GM15510 (cell line): Measurements from ENCODE around the gene IST1.

ENCODE experiments used
- POLR2A ChIP-seq: IDR thresholded peaks from 3 replicates; pipeline ENCODE4 v1.6.1; 2011; ENCODE audit warnings: borderline replicate concordance; ENCODE audit not compliant: insufficient read length; ENCODE audit errors: extremely low read depth

IST1 gene

DNA sequence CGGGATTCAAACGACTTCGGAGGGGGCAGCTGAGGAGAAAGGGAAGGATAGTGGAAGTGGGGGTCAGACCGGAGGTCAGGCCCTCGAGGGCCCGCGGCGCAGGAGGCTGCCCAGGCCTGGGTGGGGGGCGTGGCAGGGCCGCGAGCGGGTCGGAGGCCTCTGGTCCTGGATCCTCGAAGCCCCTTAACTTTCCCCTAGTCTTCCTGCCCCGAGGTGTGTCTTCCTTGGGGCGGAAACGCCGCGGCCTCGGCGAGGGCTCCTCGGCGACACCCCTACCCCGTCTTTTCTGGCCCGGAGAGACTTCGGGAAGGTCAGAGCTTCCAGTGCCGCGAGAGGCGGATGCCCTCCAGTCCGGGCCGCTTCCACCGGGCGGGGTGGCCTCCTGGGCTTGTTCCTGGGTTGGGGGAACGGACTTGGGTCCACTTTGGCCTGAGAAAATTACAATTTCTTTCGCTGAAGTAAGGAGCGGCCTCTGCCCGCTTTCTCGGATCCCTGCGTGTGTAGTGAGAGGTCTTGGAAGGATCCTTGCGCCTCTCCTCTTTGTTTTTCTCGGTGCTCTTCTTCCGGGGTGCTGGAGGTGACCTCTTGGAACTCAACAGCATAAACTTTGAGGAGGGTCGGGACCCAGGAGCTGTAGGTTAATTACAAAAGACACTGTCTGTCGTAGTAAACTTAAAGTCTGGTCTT lies 491 bp downstream of the IST1 start:
- TF ChIP-seq POLR2A, result no peak

DNA sequence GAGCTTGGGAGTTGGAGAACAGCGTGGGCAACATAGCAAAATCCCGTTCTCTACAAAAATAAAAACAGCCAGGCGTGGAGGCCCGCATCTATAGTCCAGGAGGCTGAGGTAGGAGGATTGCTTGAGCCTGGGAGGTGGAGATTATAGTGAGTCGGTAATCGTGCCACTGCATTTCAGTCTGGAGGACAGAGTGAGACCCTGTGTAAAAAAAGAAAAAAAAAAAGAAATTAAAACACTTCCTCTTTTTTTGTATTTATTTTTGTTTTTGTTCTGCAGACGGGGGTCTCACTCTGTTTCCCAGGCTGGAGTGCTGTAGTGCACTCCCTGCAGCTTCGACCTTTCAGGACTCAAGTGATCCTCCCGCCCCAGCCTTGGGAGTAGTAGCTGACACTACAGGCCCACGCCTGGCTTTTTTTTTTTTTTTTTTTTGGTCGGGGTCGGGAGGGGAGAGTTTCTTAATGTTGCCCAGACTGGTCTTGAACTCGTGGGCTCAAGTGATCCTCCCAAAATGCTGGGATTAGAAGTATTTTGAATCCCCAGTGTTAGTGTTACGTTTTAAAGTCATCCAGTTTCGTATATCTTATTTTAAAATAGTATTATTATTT lies 1.5 kb downstream of the IST1 start:
- no peak for TF ChIP-seq POLR2A

DNA sequence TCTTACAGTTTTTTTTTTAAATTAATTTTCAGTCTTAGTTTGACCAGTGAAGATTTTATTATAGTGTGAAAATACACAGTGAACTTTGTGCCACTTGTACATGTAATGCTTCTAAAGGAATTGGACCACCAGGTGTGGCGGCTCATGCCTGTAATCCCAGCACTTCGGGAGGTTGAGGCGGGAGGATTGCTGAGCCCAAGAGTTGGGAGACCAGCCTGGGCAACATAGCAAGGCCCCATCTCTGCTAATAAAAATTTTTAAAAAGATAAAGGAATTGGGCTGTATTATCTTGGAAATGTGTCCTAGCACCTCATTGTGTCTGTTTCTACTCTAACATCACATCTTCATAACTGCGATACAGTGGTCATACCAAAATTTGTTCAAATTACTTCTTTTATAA lies 3.8 kb downstream of the IST1 start:
- no peak for TF ChIP-seq POLR2A

DNA sequence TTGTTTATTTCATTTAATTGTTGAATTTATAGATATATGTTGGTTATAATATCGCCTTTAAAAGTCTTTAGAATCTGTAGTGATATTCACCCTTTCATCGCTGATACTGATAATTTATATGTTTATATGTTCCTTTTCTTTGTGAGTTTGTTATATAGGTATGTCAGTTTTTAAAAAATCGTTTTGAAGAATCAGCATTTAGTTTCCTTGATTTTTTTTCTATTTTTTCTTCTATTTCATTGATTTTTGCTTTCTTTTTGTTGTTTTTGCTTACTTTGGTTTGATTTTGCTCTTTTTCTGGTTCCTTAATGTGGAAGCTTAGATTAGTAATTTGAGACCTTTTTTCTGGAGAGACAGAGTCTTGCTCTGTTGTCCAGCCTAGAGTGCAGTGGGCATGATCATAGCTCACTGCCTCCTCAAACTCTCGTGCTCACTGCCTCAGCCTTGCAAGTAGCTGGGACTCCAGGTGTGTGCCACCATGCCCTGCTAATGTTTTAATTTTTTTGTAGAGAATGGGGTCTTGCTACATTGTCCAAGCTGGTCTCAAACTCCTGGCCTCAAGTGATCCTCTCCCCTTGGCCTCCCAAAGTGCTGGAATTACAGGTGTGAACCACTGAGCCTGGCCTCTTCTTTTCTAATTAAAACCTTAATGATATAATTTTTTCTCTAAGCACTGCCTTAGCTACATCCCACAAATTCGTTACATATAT lies 7.5 kb downstream of the IST1 start:
- TF ChIP-seq POLR2A, result no peak

DNA sequence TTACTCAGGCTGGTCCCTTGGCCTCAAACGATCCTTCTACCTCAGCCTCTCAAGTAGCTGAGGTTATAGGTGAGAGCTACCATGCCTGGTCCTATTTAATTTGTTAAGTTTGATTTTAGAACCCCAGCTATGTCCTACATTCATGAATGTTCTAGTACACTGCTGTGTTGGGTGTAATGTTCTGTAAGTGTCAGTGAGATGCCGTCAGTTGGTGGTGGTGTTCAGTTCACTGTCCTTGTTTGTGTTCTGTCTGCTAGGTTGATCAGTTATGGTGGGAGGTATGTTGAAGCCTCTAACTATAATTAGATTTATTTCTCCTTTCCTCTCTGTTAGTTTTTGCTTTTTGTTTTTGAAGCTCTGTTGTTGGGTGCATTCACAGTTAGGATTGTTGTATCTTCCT lies 8.3 kb downstream of the IST1 start:
- TF ChIP-seq POLR2A, result no peak

DNA sequence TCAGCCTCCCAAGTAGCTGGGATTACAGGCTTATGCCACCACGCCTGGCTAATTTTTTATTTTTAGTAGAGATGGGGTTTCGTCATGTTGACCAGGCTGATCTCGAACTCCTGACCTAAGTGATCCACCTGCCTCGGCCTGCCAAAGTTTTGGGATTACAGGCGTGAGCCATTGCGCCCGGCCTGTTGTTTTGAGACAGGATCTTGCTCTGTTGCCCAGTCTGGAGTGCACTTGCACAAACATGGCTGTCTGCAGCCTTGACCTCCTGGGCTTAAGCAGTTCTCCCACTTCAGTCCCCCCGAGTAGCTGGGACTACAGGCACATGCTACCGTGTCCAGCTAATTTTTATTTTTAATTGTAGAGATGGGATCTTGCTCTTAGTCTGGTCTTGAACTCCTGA lies 8.9 kb downstream of the IST1 start:
- TF ChIP-seq POLR2A, result no peak

DNA sequence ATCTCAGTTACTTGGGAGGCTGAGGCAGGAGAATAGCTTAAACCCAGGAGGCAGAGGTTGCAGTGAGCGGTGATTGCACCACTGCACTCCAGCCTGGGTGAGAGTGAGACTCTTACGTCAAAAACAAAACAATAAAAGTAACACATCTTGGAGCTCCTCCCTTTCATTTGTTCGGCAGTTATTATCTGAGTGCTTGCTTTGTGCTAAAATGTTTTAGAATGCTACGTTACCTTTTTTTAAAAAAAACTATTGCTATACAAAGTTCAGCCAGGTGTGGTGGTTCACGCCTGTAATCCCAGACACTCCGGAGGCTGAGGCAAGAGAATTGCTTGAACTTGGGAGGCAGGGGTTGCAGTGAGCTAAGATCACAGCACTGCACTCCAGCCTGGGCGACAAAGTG lies 15.8 kb downstream of the IST1 start:
- TF ChIP-seq POLR2A, result no peak

- TF ChIP-seq POLR2A, result no peak
These were observed 17.4 kb downstream of the IST1 start for GRCh38 chr16:71912534-71913275.

- TF ChIP-seq POLR2A, result no peak
These were observed 19.5 kb downstream of the IST1 start for GRCh38 chr16:71914802-71915201.

GRCh38 chr16:71915350-71915749 lies 20.0 kb downstream of the IST1 start:
- TF ChIP-seq POLR2A, result no peak

DNA sequence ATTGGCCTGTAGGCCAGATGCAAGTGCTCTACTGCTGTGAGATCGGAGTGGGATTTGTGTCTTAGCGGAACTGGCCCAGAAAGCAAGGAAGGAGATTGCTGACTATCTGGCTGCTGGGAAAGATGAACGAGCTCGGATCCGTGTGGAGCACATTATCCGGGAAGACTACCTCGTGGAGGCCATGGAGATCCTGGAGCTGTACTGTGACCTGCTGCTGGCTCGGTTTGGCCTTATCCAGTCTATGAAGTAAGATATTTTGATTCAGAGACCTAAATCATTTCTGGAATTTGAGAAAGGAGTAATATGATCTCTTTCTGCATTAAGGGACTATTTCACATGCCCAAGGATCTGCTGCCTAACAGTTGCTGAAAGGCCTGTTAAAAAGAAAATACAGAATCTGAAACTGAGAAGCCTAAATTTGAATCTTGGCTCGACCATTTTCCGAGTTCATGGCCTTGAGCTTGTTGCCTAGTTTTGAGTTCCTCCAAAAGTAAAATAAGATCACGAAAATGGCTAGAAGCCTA lies 21.1 kb downstream of the IST1 start:
- no peak for TF ChIP-seq POLR2A

- no peak for TF ChIP-seq POLR2A
These were observed 22.6 kb downstream of the IST1 start for GRCh38 chr16:71917900-71918299.

DNA sequence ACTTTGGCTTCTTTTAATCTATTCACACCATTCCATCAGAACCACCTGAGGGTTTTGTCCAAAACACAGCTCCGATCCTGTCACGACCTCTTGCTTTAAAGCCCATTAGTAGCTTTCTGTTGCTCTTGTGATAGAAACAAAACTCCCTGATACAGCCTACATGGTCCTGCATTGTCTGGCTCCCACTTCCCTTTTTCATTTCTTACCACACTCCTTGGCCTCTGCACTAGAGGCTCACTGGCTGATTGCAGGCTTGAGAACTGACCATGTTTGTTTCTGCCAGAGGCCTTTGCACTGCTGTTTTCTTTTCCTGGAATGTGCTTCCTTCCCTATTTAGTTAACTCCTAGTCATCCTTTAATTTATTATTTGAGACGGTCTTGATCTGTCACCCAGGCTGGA lies 23.7 kb downstream of the IST1 start:
- TF ChIP-seq POLR2A, result no peak

DNA sequence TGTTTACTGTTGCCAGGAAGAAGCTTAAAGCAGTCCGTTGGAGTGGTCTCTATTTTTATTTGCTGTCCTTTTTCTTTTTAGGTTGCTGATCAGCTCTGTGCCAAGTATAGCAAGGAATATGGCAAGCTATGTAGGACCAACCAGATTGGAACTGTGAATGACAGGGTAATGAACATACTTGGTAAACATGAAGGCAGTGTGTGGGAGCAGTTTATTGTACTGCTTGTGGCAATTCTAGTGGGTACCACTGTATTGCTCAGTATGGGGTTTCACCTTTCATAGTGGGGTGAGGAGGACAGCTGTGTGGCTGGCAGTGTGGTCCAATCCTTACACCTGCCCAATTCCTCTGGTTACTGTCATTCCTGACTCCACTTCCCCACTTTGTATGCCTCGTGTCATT lies 25.3 kb downstream of the IST1 start:
- no peak for TF ChIP-seq POLR2A
